ENCODE data around the gene EVA1B. TPM values are rescaled to one million over a fixed set of nuclear protein-coding genes. Genes with fewer than 3 reads are reported as not detected.

The EVA1B gene
- total and polyA plus RNA-seq, 2 of the 13 experiments (the other 11 are each of a cell fraction or from before 2014, with no cell fraction given) = 3.9 to 6.6 TPM

DNA sequence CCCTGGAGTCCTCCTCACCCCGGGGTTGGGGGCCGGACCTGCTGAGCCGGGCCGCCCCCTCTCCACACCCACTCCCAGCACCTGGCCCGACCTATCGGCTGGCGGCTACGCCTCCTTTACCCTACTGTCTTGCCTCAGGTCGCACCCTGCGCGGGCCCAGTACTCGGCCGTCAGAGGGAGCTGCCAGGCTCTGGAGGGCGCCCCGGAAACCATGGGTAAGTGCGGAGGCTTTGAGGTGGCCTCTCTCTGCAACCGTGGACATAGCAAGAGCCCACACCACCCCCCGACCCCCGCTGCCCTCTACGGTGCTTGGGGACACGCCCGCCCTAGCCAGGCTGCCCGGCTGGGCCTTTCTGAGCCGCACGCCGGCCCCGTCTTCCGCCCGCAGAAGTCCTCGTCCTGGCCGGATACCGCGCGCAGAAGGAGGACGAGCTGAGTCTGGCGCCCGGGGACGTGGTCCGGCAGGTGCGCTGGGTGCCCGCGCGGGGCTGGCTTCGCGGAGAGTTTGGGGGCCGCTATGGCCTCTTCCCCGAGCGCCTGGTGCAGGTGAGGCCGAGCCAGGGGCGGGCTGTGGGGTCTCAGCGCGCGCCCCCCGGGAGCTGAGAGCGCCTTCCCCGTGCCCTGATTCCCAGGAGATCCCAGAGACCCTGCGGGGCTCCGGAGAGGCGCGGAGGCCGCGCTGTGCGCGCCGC lies 17.1 kb downstream of the EVA1B start, which contains the start of gene SH3D21 (continued):
- TF ChIP-seq HDAC2 (CRISPR knock-in tag; IDR thresholded peaks at IDR 0.05) (no peak), SP5 (CRISPR knock-in tag; IDR thresholded peaks at IDR 0.05; ENCODE audit: borderline replicate concordance, low read depth) (0 out of 2 replicates have a peak, but pooled peaks have one; percentile 6), ZFP90 (CRISPR knock-in tag; IDR thresholded peaks at IDR 0.05; ENCODE audit: borderline replicate concordance) (0 out of 2 replicates have a peak, but pooled peaks have one; percentile 45), PAWR (CRISPR knock-in tag; IDR thresholded peaks at IDR 0.05; ENCODE audit: borderline replicate concordance) (0 out of 2 replicates have a peak, but pooled peaks have one; percentile 12), ZNF382 (CRISPR knock-in tag; IDR thresholded peaks at IDR 0.05; ENCODE audit: borderline replicate concordance) (no peak), ZNF124 (CRISPR knock-in tag; IDR thresholded peaks at IDR 0.05) (no peak), ZNF720 (CRISPR knock-in tag; IDR thresholded peaks at IDR 0.05) (no peak), ZNF790 (CRISPR knock-in tag; IDR thresholded peaks at IDR 0.05; ENCODE audit: borderline replicate concordance) (peak; percentile 57), ZNF780A (CRISPR knock-in tag; IDR thresholded peaks at IDR 0.05) (no peak), KLF16 (CRISPR knock-in tag; IDR thresholded peaks at IDR 0.05) (no peak; a peak in 1 of 4 replicates), RARA (CRISPR knock-in tag; IDR thresholded peaks at IDR 0.05) (no peak; the same call in none of the 2 replicates), ZNF256 (CRISPR knock-in tag; conservative IDR thresholded peaks at IDR 0.05) (no peak; the same call in 1 of the 2 replicates), RFXAP (CRISPR knock-in tag; IDR thresholded peaks at IDR 0.05; ENCODE audit: borderline replicate concordance) (peak; percentile 17; the same call in 1 of the 2 replicates), ZNF550 (CRISPR knock-in tag; IDR thresholded peaks at IDR 0.05; ENCODE audit: borderline replicate concordance) (peak; percentile 78; the same call in 1 of the 2 replicates)
- TF ChIP-seq, protein P1, sequence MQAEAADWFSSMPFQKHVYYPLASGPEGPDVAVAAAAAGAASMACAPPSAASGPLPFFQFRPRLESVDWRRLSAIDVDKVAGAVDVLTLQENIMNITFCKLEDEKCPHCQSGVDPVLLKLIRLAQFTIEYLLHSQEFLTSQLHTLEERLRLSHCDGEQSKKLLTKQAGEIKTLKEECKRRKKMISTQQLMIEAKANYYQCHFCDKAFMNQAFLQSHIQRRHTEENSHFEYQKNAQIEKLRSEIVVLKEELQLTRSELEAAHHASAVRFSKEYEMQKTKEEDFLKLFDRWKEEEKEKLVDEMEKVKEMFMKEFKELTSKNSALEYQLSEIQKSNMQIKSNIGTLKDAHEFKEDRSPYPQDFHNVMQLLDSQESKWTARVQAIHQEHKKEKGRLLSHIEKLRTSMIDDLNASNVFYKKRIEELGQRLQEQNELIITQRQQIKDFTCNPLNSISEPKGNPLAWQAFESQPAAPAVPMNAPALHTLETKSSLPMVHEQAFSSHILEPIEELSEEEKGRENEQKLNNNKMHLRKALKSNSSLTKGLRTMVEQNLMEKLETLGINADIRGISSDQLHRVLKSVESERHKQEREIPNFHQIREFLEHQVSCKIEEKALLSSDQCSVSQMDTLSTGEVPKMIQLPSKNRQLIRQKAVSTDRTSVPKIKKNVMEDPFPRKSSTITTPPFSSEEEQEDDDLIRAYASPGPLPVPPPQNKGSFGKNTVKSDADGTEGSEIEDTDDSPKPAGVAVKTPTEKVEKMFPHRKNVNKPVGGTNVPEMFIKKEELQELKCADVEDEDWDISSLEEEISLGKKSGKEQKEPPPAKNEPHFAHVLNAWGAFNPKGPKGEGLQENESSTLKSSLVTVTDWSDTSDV (CRISPR knock-in tag; IDR thresholded peaks at IDR 0.05) = no peak
- TF ChIP-seq, protein P2, sequence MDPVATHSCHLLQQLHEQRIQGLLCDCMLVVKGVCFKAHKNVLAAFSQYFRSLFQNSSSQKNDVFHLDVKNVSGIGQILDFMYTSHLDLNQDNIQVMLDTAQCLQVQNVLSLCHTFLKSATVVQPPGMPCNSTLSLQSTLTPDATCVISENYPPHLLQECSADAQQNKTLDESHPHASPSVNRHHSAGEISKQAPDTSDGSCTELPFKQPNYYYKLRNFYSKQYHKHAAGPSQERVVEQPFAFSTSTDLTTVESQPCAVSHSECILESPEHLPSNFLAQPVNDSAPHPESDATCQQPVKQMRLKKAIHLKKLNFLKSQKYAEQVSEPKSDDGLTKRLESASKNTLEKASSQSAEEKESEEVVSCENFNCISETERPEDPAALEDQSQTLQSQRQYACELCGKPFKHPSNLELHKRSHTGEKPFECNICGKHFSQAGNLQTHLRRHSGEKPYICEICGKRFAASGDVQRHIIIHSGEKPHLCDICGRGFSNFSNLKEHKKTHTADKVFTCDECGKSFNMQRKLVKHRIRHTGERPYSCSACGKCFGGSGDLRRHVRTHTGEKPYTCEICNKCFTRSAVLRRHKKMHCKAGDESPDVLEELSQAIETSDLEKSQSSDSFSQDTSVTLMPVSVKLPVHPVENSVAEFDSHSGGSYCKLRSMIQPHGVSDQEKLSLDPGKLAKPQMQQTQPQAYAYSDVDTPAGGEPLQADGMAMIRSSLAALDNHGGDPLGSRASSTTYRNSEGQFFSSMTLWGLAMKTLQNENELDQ (CRISPR knock-in tag; IDR thresholded peaks at IDR 0.05; ENCODE audit: borderline replicate concordance) = no peak
- TF ChIP-seq, protein P3, sequence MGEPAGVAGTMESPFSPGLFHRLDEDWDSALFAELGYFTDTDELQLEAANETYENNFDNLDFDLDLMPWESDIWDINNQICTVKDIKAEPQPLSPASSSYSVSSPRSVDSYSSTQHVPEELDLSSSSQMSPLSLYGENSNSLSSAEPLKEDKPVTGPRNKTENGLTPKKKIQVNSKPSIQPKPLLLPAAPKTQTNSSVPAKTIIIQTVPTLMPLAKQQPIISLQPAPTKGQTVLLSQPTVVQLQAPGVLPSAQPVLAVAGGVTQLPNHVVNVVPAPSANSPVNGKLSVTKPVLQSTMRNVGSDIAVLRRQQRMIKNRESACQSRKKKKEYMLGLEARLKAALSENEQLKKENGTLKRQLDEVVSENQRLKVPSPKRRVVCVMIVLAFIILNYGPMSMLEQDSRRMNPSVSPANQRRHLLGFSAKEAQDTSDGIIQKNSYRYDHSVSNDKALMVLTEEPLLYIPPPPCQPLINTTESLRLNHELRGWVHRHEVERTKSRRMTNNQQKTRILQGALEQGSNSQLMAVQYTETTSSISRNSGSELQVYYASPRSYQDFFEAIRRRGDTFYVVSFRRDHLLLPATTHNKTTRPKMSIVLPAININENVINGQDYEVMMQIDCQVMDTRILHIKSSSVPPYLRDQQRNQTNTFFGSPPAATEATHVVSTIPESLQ (CRISPR knock-in tag; conservative IDR thresholded peaks at IDR 0.05) = no peak
- TF ChIP-seq, protein P4, sequence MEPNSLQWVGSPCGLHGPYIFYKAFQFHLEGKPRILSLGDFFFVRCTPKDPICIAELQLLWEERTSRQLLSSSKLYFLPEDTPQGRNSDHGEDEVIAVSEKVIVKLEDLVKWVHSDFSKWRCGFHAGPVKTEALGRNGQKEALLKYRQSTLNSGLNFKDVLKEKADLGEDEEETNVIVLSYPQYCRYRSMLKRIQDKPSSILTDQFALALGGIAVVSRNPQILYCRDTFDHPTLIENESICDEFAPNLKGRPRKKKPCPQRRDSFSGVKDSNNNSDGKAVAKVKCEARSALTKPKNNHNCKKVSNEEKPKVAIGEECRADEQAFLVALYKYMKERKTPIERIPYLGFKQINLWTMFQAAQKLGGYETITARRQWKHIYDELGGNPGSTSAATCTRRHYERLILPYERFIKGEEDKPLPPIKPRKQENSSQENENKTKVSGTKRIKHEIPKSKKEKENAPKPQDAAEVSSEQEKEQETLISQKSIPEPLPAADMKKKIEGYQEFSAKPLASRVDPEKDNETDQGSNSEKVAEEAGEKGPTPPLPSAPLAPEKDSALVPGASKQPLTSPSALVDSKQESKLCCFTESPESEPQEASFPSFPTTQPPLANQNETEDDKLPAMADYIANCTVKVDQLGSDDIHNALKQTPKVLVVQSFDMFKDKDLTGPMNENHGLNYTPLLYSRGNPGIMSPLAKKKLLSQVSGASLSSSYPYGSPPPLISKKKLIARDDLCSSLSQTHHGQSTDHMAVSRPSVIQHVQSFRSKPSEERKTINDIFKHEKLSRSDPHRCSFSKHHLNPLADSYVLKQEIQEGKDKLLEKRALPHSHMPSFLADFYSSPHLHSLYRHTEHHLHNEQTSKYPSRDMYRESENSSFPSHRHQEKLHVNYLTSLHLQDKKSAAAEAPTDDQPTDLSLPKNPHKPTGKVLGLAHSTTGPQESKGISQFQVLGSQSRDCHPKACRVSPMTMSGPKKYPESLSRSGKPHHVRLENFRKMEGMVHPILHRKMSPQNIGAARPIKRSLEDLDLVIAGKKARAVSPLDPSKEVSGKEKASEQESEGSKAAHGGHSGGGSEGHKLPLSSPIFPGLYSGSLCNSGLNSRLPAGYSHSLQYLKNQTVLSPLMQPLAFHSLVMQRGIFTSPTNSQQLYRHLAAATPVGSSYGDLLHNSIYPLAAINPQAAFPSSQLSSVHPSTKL (CRISPR knock-in tag; IDR thresholded peaks at IDR 0.05) = 0 out of 2 replicates have a peak, but pooled peaks have one; percentile 12
